Body of pancreas (tissue), 4 donors: ENCODE data around the gene ATP2B2. TPM values are rescaled to one million over a fixed set of nuclear protein-coding genes. Genes with fewer than 3 reads are reported as not detected.
"Not testable (repeated sequence)": the region's sequence is repeated elsewhere in the genome, so short reads cannot be mapped to it uniquely, and the experiment has no call there.

Source experiments
- ATAC-seq: fragments of 150-250 bp; one replicate; pipeline ENCODE4 v1.9.1; 2016
- DNase-seq, 4 donors: peaks; one replicate each; pipeline ENCODE4 v3.0.0-alpha.2; 2019
- H3K27ac ChIP-seq, 4 donors: fragments of 200-600 bp; sonication (generic); 1 replicate in 3 of 4; 2 replicates in 1 of 4; pipeline versions ENCODE4 v1.5.1 to v1.6.1; 2016 to 2019; ENCODE audit warnings: mild to moderate bottlenecking in 1 of 4, mixed read lengths in 1 of 4, moderate library complexity in 1 of 4
- H3K27me3 ChIP-seq, 2 donors: fragments of 200-600 bp; sonication (generic); one replicate each; pipeline ENCODE4 v1.6.0; 2016; ENCODE audit warnings: mild to moderate bottlenecking in 1 of 2
- H3K36me3 ChIP-seq, 2 donors: fragments of 200-600 bp; sonication (generic); replicated peaks in 1 of 2; 2 replicates each; pipeline ENCODE4 v1.5.1; 2016; ENCODE audit warnings: low read depth in 2 of 2; ENCODE audit not compliant: insufficient read depth in 1 of 2
- H3K4me1 ChIP-seq: fragments of 200-600 bp; sonication (generic); one replicate; pipeline ENCODE4 v1.6.0; 2016
- H3K4me3 ChIP-seq, 2 donors: fragments of 200-600 bp; sonication (generic); 1 replicate in 1 of 2; 2 replicates in 1 of 2; pipeline ENCODE4 v1.5.1; 2016 to 2019
- H3K9me3 ChIP-seq, 3 donors: fragments of 200-600 bp; sonication (generic); 1 replicate in 2 of 3; 2 replicates in 1 of 3; pipeline ENCODE4 v1.5.1; 2016
- CTCF ChIP-seq, 7 experiments: fragments of 450-650 bp in 4 of 7; fragments of 200-600 bp in 3 of 7; sonication (generic) in 3 of 7; IDR thresholded peaks; one replicate each; pipeline ENCODE4 v1.5.1; 2016 to 2019; ENCODE audit warnings: antibody characterized with exemption in 7 of 7
- POLR2A ChIP-seq, 3 donors: fragments of 450-650 bp; IDR thresholded peaks; one replicate each; pipeline ENCODE4 v1.6.1; 2016; ENCODE audit warnings: antibody characterized with exemption in 3 of 3, mild to moderate bottlenecking in 2 of 3
- WGBS, 2 donors: methylation state at CpG; one replicate each; pipeline ENCODE4 v1.1.5; 2017; 5-methylcytosine and 5-hydroxymethylcytosine counted together
- intact Hi-C: fragments of 100-400 bp; cut with DNase I; formaldehyde crosslinking; loops from one replicate; pipeline ENCODE4 v1.15.1; 2023
- total RNA-seq, 2 donors: library from RNA; depleted of rRNA; stranded (reverse); fragments of >200 nt; gene quantifications; one replicate each; pipeline ENCODE4 v1.1.0, GENCODE V29; 2016

ATP2B2 gene
- total RNA-seq, 2 donors from 2014 or later = 0.52 TPM; not detected in 1

GRCh38 chr3:10299175-10299574 is 206.2 kb downstream of the ATP2B2 start:
- no peaks in the 10 kb centered on the region for H3K27me3 ChIP-seq
- DNase-seq (no peak), ATAC-seq (no peak)
- no peak overlapping the region for H3K27ac ChIP-seq
- H3K4me1 ChIP-seq = peaks cover 9% of the 10 kb centered on the region
- peaks cover 12 to 26% of the 10 kb centered on the region in 2 donors for H3K36me3 ChIP-seq
- no peaks in the 10 kb centered on the region for H3K9me3 ChIP-seq
- WGBS, 2 donors = 75 to 81% methylated on average over 2 of the region's 2 CpGs
- intact Hi-C loops = no loop called here
- TF ChIP-seq POLR2A (IDR thresholded peaks at IDR 0.05) = no peak
- no peak for TF ChIP-seq CTCF (IDR thresholded peaks at IDR 0.05)
- H3K4me3 ChIP-seq = no peak overlapping the region

GRCh38 chr3:10298064-10298463 is 207.3 kb downstream of the ATP2B2 start:
- H3K4me3 ChIP-seq, DNase-seq, H3K27me3 ChIP-seq, ATAC-seq, intact Hi-C loops, H3K27ac ChIP-seq, H3K9me3 ChIP-seq: not testable (repeated sequence)
- H3K36me3 ChIP-seq = peaks cover 1 to 17% of the 10 kb centered on the region in 2 donors
- peaks cover 12% of the 10 kb centered on the region for H3K4me1 ChIP-seq
- no CpG with 5 or more reads among the region's 1 CpG for WGBS, 2 donors

- Histone ChIP-seq H3K36me3 (peaks cover 0 to 1% of the 10 kb centered on the region in 2 donors), H3K4me1 (peaks cover 24% of the 10 kb centered on the region), H3K4me3 (no peak overlapping the region), H3K27me3 (no peaks in the 10 kb centered on the region), H3K9me3 (no peaks in the 10 kb centered on the region), H3K27ac (no peak overlapping the region)
- TF ChIP-seq POLR2A (IDR thresholded peaks at IDR 0.05) (no peak), CTCF (IDR thresholded peaks at IDR 0.05) (no peak)
- 94 to 96% methylated on average over 12 of the region's 12 CpGs for WGBS, 2 donors
- intact Hi-C loops = no loop called here
- no peak for ATAC-seq
- DNase-seq = no peak
Observed at GRCh38 chr3:10294030-10294586, 211.3 kb downstream of the ATP2B2 start.

GRCh38 chr3:10292505-10293419 is 212.6 kb downstream of the ATP2B2 start, which contains the start of gene GHRL:
GHRL (minus strand) TSS chr3:10292947; CDS start chr3:10290180, 2,767 bp downstream.
- intact Hi-C loops = no loop called here
- 39 to 46% methylated on average over 12 of the region's 12 CpGs for WGBS, 2 donors

More at GRCh38 chr3:10292505-10293419, 212.6 kb downstream of the ATP2B2 start, which contains the start of gene GHRL:
- TF ChIP-seq POLR2A (IDR thresholded peaks at IDR 0.05) (no peak), CTCF (IDR thresholded peaks at IDR 0.05) (no peak)
- H3K4me1 ChIP-seq = peaks cover 24% of the 10 kb centered on the region
- no peak within 1 kb of the TSS for H3K4me3 ChIP-seq
- DNase-seq = peak in 2 of 4 donors; percentile 33 to 54
- H3K9me3 ChIP-seq = no peaks in the 10 kb centered on the region
- peaks cover 0 to 2% of the 10 kb centered on the region in 2 donors for H3K36me3 ChIP-seq
- H3K27me3 ChIP-seq = no peaks in the 10 kb centered on the region
- H3K27ac ChIP-seq = peak within 1 kb of the TSS in 3 of 4 donors; percentile 27 to 71 (median 58)
- peak; percentile 67 for ATAC-seq
